ENCODE results near the gene IQGAP3.

GRCh38 chr1:156547982-156548381, 24.4 kb downstream of the IQGAP3 start:
- TF ChIP-seq POLR2A (IDR thresholded peaks at IDR 0.05) (no peak), CTCF (IDR thresholded peaks at IDR 0.05) (no peak), EP300 (IDR thresholded peaks at IDR 0.05) (no peak)
